Measurements from ENCODE around the gene GALNS.

Gene GALNS

GRCh38 chr16:88888461-88889387 lies 32.0 kb upstream of the GALNS start:
- no peak for DNase-seq (ENCODE audit: low spot score)

- DNase-seq (ENCODE audit: low spot score), result no peak
These were observed 31.3 kb upstream of the GALNS start for GRCh38 chr16:88888057-88888456.

GRCh38 chr16:88886845-88887521 lies 30.2 kb upstream of the GALNS start:
- DNase-seq (ENCODE audit: low spot score), result no peak

DNA sequence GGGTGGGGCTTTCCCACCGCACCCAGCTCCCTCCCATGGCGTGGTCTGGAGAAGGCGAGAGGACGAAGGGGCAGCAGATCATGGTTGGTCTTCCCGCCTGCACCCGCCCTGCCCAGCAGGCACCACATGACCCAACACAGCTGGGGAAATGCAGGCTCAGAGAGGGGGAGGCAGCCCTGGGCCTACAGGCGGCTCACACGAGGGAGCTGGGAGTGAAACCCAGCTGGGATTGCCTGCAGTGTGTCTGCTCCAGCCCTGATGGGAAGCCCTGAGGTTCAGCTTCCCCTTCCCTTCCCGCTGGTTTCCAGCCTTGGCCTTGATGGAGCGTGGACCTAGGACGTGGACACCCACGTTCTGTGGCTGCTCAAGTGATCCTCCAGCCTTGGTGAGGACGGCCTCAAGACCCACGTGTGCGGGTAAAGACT lies 29.7 kb upstream of the GALNS start:
- no peak for DNase-seq (ENCODE audit: low spot score)

GRCh38 chr16:88885693-88886280 lies 29.0 kb upstream of the GALNS start:
- no peak for DNase-seq (ENCODE audit: low spot score)

GRCh38 chr16:88884569-88885271 lies 28.0 kb upstream of the GALNS start:
- no peak for DNase-seq (ENCODE audit: low spot score)

GRCh38 chr16:88883946-88884345 lies 27.2 kb upstream of the GALNS start:
- no peak for DNase-seq (ENCODE audit: low spot score)

DNA sequence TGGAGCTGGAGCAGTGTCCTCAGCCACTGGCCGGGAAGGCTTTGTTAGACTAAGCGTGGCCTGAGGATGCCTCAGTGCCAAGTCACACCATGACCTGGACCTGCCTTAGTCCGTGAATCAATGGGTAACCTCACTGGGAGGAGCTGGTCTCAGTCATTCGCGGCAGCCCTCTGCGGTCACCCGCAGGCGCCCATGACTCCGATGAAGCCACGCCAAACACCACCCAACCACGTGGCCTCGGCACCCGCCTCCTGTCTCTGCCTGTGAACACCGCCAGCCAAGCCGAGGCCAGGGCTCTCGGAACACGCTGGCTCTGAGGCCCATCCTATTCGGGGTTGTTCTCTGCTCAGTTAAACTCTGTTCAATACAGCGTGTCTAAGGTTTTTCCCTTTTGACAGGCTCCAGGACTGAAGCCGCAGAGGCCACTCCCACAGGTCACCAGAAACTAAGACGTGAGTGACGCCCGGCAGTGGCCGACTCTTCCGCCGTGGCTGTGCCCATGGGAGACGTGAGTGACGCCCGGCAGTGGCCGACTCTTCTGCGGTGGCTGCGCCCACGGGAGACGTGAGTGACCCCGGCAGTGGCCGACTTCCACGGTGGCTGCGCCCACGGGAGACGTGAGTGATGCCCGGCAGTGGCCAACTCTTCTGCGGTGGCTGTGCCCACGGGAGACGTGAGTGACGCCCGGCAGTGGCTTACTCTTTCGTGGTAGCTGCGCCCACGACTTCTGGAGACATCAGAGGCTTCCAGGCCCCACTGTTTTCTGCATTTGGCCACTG lies 26.6 kb upstream of the GALNS start:
- no peak for DNase-seq (ENCODE audit: low spot score)

- peak; percentile 2 for DNase-seq (ENCODE audit: low spot score)
These were observed 25.7 kb upstream of the GALNS start for GRCh38 chr16:88882358-88883030.

DNA sequence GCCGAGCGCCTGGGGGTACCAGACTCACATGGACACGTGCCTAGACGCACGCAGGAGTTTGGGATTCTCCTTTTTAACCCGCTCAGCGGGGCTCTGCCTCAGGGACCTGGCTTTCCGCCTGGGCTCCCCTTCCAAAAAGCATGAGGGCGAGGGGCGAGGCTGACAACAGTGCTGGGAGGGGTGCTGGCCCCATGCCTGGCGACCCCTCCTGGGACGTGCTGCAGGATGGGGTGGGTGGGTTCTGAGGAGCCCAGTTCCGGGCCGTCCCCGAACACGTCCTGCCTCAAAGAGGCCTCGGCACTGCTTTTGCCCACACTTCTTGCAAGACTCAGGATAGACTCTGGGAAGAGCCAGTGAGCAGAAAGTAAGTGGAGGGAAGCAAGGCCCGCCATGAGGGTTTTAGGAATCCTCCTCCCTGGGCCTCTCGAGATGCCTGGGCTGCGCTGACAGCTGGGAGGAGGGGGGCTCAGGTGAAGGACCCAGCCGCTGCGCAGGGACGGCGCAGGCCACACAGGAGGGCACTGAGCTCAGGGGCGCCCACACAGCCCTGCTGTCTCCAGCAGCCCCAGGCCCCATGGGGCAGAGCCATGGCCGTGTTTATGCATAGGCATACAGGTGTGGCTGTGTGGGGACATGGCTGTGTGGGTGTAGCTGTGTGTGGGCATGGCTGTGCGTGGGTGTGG lies 25.1 kb upstream of the GALNS start:
- DNase-seq (ENCODE audit: low spot score), result no peak

- no peak for DNase-seq (ENCODE audit: low spot score)
These were observed 24.4 kb upstream of the GALNS start for GRCh38 chr16:88881007-88881615.

GRCh38 chr16:88880226-88881006 lies 23.7 kb upstream of the GALNS start:
- no peak for DNase-seq (ENCODE audit: low spot score)

DNA sequence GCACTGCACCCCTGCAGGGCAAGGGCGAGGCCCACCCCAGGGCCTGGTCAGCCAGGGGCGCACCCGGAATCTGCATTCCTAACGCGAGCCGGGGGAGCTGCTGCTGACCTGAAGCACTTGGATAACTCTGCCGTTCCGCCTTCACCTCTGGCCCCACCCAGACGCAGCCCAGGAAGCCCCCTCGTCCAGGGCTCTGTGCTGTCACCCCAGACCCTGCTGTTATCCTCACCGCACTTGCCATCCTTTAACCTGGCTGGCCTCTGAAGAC lies 23.0 kb upstream of the GALNS start:
- DNase-seq (ENCODE audit: low spot score), result no peak

DNA sequence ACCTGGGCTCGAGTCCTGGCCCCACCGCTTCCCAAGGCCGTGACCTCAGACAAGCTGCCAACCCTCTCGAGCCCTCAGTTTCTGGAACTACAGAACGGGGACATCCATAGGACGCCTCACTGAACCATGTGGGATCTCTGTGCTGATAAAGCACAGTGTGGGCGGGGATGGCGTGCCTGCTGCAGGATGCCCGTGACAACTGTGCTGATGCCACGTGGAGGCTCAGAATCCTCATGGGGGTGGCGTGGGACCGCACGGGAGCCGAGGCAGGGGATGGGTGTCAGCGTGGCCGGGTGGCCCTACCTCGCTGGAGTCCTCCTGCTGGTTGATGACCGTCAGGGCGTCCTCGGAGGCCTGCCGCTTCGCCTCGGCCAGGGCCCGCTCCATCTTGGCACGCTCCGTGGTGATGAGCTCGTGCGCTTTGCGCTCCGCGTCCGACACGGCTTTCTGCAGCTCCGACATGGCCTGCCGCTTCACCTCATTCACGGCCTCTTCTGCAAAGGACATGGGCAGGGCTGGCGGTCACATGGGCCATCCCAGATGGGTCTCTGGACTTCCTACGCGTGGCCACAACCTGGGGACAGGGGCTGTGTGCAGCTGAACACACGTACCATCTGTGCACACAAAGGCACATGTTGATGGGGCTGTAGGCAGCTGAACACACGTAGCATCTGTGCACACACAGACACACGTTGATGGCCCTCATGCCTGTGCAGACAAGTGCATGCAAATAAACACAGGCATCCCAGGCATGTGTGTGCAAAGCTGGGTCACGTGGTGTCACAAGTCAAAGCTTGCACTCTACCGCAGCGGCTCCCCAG lies 22.4 kb upstream of the GALNS start:
- DNase-seq (ENCODE audit: low spot score), result no peak

- no peak for DNase-seq (ENCODE audit: low spot score)
These were observed 21.6 kb upstream of the GALNS start for GRCh38 chr16:88878356-88878755.

DNA sequence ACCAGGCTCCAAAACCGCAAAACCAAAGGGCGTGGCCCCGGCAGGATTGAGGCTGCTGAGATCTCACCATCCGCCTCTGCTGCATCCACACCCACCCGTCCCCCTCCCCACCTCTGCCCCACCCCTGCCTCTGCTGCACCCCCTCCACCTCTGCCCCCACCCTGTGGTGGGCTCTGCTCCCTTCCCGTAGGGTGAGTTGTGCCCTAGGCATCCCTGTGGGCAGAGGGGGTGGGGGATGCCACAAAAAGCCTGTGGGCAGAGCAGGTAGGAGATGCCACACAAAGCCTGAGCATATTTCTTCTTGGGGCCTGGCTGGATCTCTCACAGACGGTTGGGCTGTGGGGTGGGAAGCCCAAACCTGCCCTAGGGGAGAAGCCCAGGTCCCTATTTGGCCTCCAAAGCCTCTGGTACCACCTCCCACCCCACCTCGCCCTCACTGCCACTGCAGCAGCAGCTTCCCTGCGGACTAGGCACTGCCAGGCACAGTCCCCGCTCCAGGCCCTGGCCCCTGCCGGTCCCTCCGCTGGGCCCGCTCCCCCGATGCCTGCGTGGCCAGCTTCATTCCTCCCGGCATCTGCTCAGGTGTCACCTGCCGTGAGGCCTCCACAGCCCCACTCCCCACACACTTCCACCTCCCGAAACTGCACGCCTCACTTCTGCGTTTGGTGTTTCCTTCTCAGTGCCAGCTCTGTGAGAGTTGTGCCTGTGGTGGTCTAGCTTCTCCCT lies 21.0 kb upstream of the GALNS start:
- DNase-seq (ENCODE audit: low spot score), result no peak

DNA sequence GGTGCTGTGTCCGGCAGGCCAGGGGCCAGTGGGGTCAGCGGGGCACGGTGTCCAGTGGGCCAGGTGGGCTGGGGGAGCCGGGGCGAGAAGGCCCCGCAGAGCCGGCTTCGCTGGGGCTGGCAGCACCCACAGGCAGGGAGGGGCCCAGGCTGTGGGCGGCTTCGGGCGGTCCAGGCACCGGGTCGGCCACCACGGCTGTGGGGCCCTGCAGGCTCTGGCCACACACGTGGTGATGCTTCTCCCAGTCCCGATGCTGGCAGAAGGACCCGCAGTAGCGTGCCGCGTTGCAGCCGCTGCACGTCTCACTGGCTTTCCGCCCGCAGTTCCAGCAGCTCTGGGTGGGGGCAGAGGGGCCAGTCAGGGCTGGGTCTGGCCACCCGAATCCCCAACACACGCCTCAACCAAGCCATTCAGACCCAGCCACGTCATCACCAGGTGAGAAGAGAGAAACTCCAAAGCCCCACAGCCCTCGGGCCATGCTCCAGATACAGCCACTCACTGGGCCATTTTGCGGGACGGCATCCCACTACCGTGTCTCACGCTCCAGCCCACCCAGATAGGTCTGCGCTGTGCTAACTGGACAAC lies 20.3 kb upstream of the GALNS start:
- no peak for DNase-seq (ENCODE audit: low spot score)

Data from LoVo (cell line).